B cell (primary cell): ENCODE data around the gene FAXDC2.

ENCODE experiments used
- CTCF ChIP-seq: fragments of 200-600 bp; IDR thresholded peaks from one replicate; pipeline ENCODE4 v1.8.0; 2022; ENCODE audit warnings: antibody characterized with exemption, mild to moderate bottlenecking
- EZH2 ChIP-seq: IDR thresholded peaks from 2 replicates; pipeline ENCODE4 v1.6.1; 2012; ENCODE audit warnings: borderline replicate concordance, low read depth, mild to moderate bottlenecking, moderate library complexity, low read length; ENCODE audit not compliant: insufficient read depth, poor library complexity, severe bottlenecking

DNA sequence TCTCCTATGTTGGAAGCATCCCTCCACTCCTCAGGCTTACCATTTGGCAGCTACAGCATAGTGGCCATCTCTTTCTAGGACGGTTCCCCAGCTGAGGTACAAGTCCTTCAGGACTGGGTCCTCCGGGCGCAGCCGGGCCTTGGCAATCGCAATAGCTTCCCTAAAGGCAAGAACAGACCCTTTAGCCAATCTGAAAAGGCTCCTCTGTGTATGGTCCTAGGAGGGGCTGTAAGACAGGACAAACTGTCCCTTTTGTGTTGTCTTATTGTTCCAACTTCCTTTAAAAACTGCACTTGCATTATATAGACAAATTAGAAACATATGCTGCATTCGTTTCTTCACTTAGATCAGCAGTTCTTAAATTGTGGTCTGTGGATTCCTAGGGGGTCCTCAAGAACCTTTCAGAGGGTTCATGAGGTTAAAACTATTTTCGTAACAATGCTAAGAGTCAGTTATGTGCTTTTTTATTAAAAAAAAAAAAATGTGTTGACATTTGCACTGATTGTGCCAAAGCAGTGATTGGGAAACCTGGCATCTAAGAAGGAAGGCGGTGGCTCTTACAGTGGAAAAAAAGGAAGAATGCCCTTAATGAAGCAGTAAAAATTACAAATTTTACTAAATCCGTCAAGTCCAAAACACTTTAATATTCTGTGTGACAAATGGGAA is 48.9 kb upstream of the FAXDC2 start:
- TF ChIP-seq CTCF, result no peak
- no peak for TF ChIP-seq EZH2
